Measurements from ENCODE around the gene ZNF385D. TPM values are rescaled to one million over a fixed set of nuclear protein-coding genes. Genes with fewer than 3 reads are reported as not detected.

Gene ZNF385D
- total RNA-seq, 1 donor from 2014 or later: 2.1 TPM

DNA sequence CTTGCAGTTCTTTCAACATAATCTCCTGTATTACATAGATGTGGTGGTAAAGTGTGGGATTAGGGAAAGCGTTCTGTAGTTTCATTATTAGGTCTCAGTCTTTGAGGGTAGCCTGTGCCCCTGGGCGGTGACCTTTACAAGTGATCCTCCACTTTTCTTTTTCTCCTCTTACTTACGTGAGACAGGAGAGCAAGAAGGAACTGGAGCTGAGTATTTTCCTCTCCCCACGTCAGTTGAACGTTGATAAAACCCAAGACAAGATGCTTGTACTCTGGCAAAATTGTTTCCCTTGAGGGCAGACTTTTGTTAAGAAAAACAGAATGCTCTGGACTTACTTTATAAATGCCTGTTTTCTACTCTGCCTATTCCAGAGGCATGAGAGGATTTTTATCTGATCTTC is 378.7 kb downstream of the ZNF385D start:
- no peaks in the 10 kb centered on the region for H3K4me1 Mint-ChIP-seq
- no peak for DNase-seq (ENCODE audit: low read depth, low spot score)
- no peaks in the 10 kb centered on the region for H3K36me3 Mint-ChIP-seq (ENCODE audit: low read depth)

More for the DNA sequence above, 378.7 kb downstream of the ZNF385D start:
- H3K4me3 Mint-ChIP-seq: no peak overlapping the region
- H3K9me3 Mint-ChIP-seq: no peaks in the 10 kb centered on the region
- TF ChIP-seq, protein P1, sequence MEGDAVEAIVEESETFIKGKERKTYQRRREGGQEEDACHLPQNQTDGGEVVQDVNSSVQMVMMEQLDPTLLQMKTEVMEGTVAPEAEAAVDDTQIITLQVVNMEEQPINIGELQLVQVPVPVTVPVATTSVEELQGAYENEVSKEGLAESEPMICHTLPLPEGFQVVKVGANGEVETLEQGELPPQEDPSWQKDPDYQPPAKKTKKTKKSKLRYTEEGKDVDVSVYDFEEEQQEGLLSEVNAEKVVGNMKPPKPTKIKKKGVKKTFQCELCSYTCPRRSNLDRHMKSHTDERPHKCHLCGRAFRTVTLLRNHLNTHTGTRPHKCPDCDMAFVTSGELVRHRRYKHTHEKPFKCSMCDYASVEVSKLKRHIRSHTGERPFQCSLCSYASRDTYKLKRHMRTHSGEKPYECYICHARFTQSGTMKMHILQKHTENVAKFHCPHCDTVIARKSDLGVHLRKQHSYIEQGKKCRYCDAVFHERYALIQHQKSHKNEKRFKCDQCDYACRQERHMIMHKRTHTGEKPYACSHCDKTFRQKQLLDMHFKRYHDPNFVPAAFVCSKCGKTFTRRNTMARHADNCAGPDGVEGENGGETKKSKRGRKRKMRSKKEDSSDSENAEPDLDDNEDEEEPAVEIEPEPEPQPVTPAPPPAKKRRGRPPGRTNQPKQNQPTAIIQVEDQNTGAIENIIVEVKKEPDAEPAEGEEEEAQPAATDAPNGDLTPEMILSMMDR (conservative IDR thresholded peaks at IDR 0.05): no peak
- H3K27me3 Mint-ChIP-seq (ENCODE audit: low read depth): no peaks in the 10 kb centered on the region
- no peak overlapping the region for H3K27ac Mint-ChIP-seq (ENCODE audit: unreplicated experiment)
